GM19043 (cell line): ENCODE data around the gene EVI5L.

Experiments
- ATAC-seq: cut with Tn5 transposase; IDR thresholded peaks from one replicate; pipeline ENCODE4 v1.9.1; 2021; ENCODE audit warnings: low read depth; ENCODE audit not compliant: unreplicated experiment

Gene EVI5L

DNA sequence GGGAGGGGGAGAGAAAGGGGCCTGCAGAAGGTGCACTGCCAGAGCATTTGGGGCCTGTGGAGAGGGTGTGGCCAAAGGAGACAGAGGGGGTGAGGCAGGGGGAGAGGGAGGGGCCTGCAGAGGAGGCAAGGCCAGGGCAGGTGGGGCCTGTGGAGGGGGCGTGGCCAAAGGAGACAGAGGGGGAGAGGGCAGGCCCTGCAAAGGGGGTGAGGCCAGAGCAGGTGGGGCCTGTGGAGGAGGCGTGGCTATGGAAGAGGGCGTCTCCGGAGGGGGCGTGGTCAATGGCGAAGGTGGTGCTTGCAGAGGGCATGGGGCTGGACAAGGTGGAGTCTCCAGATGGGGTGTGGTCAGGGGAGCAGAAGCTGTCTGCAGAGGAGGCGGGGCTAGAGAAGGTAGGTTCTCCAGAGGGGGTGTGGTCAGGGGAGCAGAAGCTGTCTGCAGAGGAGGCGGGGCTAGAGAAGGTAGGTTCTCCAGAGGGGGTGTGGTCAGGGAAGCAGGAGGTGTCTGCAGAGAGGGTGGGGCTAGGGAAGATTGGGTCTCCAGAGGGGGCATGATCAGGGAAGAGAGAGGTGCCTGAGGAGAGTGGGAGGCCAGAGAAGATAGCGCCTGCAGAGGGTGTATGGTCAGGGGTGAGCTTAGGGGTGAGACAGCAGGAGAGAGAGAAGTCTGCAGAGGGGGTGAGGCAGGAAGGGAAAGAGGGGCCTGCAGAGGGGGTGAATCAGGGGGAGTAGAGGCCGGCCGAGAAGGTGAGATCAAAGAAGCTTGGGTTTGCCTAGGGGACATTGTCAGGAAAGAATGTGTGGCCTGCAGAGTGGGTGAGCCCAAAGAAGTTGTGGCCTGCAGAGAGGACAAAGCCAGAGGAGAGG is 40.8 kb downstream of the EVI5L start:
- no peak for ATAC-seq

DNA sequence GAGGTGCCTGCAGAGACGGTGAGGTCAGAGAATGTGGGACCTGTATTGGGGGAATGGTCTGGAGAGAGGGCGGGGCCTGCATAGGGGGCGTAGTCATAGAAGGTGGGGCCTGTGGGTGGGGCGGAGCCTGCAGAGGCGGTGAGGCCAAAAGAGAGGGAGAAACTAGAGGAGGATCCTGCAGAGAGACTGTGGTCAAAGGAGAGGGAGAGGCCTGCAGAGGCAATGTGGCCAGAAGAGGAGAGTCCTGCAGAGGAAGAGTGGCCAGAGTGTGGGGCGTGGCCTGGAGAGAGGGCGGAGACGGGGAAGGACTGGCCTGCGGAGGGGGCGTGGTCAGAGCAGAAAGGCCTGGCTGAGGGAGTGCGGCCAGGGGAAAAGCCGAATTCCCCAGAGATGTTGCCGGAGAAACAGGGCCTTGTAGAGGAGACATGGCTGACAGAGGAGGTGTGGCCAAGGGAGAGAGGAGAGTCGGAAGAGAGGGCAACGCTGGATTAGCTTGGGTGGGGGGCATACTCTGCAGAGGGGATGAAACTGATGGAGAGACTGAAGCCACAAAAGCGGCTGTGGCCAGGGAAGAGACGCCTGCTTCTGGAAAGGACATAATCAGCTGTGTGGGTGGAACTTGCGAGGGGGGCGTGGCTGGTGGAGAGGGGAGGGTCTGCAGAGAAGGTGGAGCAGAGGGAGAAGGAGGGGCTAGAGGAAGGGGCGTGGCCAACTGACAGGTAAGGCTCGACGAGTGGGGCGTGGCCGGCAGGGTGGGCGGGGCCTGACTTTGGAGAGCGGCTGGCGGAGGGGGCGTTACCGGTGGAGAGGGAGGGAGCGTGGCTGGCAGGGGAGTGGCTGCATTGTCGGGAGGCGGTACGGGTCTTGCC is 41.7 kb downstream of the EVI5L start:
- no peak for ATAC-seq

DNA sequence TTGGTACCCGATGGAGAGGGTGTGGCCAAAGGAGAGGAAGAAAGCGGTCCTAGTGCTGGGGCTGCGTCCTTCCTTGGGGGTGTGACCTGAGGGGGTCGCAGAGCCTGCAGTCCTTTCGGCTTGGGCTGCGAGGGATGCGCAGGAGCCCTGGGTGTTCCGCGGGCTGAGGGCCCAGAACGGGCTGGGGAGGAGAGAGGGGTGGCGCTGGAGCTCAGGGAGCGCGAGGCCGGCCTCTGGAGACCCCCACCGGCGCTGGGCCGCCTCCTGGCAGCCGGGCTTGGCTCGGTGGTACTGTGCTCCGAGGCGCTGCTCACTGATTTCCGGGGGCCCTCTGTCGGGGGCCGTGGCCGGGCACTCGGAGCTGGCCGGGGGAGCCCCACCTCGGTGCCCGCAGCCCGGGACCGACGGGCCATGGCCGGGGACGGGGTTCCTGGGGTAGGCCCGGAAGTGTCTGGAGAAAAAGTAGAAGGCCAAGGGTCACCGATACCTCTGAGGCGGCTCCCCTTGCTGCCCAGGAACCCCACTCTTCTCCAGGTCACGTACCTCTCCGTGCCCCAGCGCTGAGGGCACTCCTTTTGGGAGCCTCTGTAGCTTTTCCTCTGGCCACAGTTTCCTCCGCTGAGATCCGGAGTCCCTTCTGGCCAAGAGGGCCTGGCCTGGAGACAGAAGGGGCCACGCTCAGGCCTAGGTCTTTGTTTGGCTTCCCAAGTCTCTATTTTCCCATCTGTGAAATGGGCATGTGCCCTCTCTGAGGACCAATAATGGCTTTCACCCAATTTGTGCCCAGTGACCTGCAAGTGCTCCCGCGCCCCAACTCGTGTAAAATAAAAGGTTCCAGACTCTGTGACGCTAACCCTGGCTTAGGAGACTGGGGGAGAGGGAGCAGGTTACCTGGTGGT is 42.5 kb downstream of the EVI5L start:
- no peak for ATAC-seq

DNA sequence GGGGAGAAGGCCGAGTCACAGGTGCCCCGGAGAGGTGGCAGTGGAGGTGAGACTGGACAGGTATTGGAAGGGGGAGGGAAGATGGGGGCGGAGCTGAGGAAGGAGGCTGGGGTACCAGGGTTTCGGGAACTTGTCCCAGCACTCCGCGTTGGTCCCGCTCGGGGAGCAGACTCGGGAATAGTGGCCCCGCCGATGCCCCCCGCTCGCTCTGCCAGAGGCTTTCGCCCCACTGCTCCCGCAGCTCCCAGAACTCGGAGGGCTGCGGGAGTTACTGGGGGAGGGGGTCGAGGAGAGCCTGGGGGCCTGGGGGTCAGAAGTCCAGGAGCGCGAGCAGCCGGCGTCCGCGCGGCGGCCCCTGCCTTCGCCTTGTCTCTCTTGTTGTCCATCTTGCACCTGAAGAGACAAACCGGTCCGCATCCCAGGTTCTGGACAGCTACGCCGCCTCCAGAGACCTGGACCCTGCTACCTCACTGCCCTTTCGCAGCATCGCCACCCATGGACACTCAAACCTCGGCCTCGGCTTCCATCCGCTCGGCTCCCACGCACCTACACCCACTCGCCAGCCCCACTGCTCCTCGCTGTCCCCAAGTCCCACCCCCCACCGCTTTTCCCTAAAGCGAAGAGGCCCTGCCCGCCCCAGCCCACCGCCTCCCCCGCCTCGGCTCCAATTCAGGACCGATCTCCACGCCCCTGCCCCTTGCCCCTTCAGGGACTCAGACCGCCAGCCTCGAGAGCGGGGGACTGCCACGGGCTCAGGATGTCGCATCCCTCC is 43.5 kb downstream of the EVI5L start:
- ATAC-seq, result no peak

GRCh38 chr19:7874076-7874896 is 44.3 kb downstream of the EVI5L start, which contains the start of gene PRR36:
PRR36 (minus strand) TSS chr19:7874390; CDS start chr19:7873689, 701 bp downstream.
- ATAC-seq, result no peak

- no peak for ATAC-seq
Observed at GRCh38 chr19:7874897-7875273, 44.9 kb downstream of the EVI5L start.

GRCh38 chr19:7877249-7877836 is 47.3 kb downstream of the EVI5L start:
- ATAC-seq, result no peak

- ATAC-seq, result no peak
Observed at GRCh38 chr19:7879111-7879807, 49.2 kb downstream of the EVI5L start.

DNA sequence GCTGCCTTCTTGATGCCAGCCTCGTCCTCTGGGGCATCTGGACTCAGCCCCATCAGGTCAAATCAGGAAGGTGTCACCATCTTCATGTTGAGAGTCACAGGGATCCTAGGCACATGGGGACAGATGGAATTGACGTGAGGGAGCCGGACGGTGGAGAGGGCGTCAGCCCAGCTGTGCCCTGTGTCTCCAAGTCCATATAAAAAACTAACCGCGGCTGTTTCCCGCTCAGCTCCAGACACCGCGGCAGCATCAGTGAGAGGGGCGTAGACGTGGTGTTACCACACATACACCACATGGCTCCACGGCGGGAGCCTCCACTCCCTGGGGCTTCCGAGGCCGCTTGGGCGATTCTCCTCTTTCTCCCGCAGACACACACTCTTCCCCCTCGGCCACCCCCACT is 49.8 kb downstream of the EVI5L start:
- ATAC-seq, result no peak

DNA sequence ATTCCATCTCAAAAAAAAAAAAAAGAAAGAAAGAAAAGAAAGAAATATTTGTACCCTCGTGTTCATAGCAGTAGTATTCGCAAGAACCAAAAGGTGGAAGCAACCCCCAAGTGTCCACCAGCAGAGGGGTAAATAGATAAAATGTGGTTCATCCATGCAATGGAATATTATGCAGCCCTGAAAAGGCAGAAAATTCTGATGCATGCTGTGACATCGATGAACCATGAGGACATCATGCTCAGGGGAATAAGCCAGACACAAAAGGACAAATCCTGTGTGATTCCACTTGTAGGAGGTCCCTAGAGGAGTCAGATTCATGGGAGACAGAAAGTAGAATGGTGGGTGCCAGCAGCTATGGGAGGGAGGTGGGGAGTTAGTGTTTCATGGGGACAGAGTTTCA is 51.9 kb downstream of the EVI5L start:
- ATAC-seq, result no peak

GRCh38 chr19:7883105-7883504 is 53.1 kb downstream of the EVI5L start:
- no peak for ATAC-seq

- no peak for ATAC-seq
Observed at GRCh38 chr19:7883796-7884570, 54.0 kb downstream of the EVI5L start.

GRCh38 chr19:7885818-7886217 is 55.8 kb downstream of the EVI5L start:
- no peak for ATAC-seq

DNA sequence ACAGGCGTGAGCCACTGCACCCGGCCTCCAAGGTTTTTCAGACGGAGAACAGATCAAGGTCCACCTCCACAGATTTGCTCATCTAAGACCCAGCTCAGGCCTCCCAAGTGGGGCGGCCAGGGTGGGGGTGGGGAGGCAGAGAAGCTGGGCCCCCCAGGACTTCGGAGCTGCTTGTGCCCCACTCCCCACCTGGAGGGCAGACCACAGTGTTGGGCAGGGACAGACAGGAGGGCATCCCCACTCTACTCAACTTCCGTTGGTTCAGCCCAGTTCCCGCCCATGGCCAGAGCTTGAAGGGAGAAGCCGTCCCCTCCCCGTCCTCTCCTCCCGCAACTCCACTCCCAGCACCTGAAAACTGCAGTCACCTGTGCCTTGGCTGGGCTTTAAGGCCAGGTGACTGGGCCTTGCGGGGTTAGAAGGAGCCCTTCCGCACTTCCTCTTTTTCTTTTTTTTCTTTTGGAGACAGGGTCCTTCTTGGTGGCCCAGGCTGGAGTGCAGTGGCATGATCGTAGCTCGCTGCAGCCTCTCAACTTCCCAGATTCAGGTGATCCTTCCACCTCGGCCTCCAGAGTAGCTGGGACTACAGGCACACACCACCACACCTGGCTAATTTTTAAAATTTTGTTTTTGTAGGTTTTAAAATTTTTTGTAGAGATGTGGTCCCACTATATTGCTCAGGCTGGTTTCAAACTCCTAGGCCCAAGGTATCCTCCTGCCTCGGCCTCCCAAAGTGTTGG is 57.6 kb downstream of the EVI5L start:
- no peak for ATAC-seq

DNA sequence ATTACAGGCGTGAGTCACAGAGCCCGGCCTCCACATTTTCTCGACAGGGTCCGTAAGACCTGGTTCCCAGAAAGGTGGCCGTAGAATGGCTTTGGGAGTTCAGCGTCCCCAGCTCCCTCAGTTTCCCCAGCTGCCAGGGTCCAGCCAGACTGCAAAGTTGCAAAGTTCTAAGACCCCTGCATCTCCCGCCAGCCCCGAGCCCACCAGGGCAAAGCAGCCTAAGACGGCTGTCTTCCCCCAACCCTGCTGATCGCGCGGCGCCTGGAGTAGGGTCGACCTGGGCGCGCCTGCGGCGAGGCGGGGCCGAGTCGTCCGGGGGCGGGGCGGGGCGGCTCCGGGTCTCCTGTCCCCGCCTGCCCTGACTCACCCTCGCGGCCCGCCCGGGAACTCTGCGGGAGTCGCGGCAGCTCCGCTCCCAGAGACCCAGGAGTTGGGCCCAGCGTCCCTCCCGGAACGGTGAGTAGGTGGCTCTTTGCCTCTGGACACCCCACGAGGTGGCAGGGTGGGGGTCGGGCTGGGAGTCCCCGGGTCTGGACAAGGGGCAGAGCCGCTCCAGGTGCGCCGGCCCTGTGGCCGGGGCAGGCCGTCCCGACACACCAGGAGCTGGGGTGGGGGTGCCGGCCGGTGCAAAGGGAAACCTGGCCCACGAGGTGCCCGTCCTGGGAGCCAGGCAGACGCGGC is 58.3 kb downstream of the EVI5L start, which contains the start of gene LRRC8E:
TSS of gene LRRC8E (plus strand) at position 366 of the 681 bp plus-strand sequence. CDS start 7,094 bp downstream, outside the sequence.
- no peak for ATAC-seq

GRCh38 chr19:7888826-7889217 is 58.8 kb downstream of the EVI5L start:
- no peak for ATAC-seq
